ENCODE results near the gene LHFPL3.
"Not testable (repeated sequence)": the region's sequence is repeated elsewhere in the genome, so short reads cannot be mapped to it uniquely, and the experiment has no call there.

Gene LHFPL3

GRCh38 chr7:104569751-104570150 is 241.3 kb downstream of the LHFPL3 start:
- TF ChIP-seq SPI1 (IDR thresholded peaks at IDR 0.05; ENCODE audit: borderline replicate concordance, low read depth) (no peak), POLR2AphosphoS5 (IDR thresholded peaks at IDR 0.05; ENCODE audit: low read depth) (no peak), REST (IDR thresholded peaks at IDR 0.05; ENCODE audit: insufficient replicate concordance, low read depth) (no peak), GABPA (IDR thresholded peaks at IDR 0.05; ENCODE audit: low read depth) (no peak), CTCF (IDR thresholded peaks at IDR 0.05; ENCODE audit: insufficient read depth, low read length) (no peak)
- no peaks in the 10 kb centered on the region for H3K27me3 ChIP-seq (ENCODE audit: insufficient read depth, poor library complexity, severe bottlenecking)
- H3K27ac ChIP-seq (replicated peaks) = no peak overlapping the region
- H3K4me3 ChIP-seq (replicated peaks; ENCODE audit: insufficient read depth, low read length) = no peak overlapping the region
- DNase-seq (ENCODE audit: low read depth in 1 of 2, low spot score in 1 of 2) = no peak

- no peak for TF ChIP-seq REST (IDR thresholded peaks at IDR 0.05; ENCODE audit: insufficient replicate concordance, low read depth)
- TF ChIP-seq GABPA (IDR thresholded peaks at IDR 0.05; ENCODE audit: low read depth) = no peak
- no peak for TF ChIP-seq SPI1 (IDR thresholded peaks at IDR 0.05; ENCODE audit: borderline replicate concordance, low read depth)
- TF ChIP-seq CTCF (IDR thresholded peaks at IDR 0.05; ENCODE audit: insufficient read depth, low read length) = no peak
- Histone ChIP-seq H3K27me3 (ENCODE audit: insufficient read depth, poor library complexity, severe bottlenecking) (no peaks in the 10 kb centered on the region), H3K27ac (replicated peaks) (no peak overlapping the region), H3K4me3 (replicated peaks; ENCODE audit: insufficient read depth, low read length) (no peak overlapping the region)
- no peak for DNase-seq (ENCODE audit: low read depth in 1 of 2, low spot score in 1 of 2)
Observed at GRCh38 chr7:104572554-104572953, 244.2 kb downstream of the LHFPL3 start.

GRCh38 chr7:104584620-104585019 is 256.2 kb downstream of the LHFPL3 start:
- H3K27me3 ChIP-seq (ENCODE audit: insufficient read depth, poor library complexity, severe bottlenecking) = no peaks in the 10 kb centered on the region
- TF ChIP-seq REST (IDR thresholded peaks at IDR 0.05; ENCODE audit: insufficient replicate concordance, low read depth) = no peak
- no peak for TF ChIP-seq CTCF (IDR thresholded peaks at IDR 0.05; ENCODE audit: insufficient read depth, low read length)
- no peak for TF ChIP-seq POLR2AphosphoS5 (IDR thresholded peaks at IDR 0.05; ENCODE audit: low read depth)
- no peak for TF ChIP-seq GABPA (IDR thresholded peaks at IDR 0.05; ENCODE audit: low read depth)
- TF ChIP-seq SPI1 (IDR thresholded peaks at IDR 0.05; ENCODE audit: borderline replicate concordance, low read depth) = no peak
- no peak overlapping the region for H3K4me3 ChIP-seq (replicated peaks; ENCODE audit: insufficient read depth, low read length)
- H3K27ac ChIP-seq (replicated peaks) = no peak overlapping the region
- no peak for DNase-seq (ENCODE audit: low read depth in 1 of 2, low spot score in 1 of 2)

GRCh38 chr7:104595591-104595990 is 267.2 kb downstream of the LHFPL3 start:
- not testable (repeated sequence) for H3K27ac ChIP-seq (replicated peaks); H3K4me3 ChIP-seq (replicated peaks; ENCODE audit: insufficient read depth, low read length); DNase-seq (ENCODE audit: low read depth in 1 of 2, low spot score in 1 of 2); H3K27me3 ChIP-seq (ENCODE audit: insufficient read depth, poor library complexity, severe bottlenecking)
